ENCODE data around the gene SPEM1.

The SPEM1 gene

GRCh38 chr17:7440113-7440833 lies 20.1 kb downstream of the SPEM1 start:
- DNase-seq (ENCODE audit: low read depth in 2 of 2) = no peak

DNA sequence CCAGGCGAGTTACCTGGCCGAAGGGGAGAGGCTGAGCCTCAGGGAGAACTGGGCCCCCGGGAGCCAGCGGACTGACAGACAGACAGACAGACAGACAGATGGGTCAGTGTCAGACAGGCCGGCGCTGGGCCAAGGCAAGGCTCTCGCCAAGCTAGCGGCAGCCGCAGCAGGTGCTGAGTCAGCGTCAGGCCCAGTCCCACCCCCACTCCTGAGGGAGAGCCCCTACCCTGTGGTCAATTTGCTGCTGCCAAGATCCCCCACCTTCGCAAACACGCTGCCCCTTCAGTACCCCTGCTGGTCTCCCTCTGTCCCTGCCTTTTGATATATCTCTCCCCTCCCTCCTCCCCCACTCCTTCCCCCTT lies 20.7 kb downstream of the SPEM1 start:
- DNase-seq (ENCODE audit: low read depth in 2 of 2) = no peak

- DNase-seq (ENCODE audit: low read depth in 2 of 2) = no peak
Observed at GRCh38 chr17:7441266-7441665, 21.1 kb downstream of the SPEM1 start.

- DNase-seq (ENCODE audit: low read depth in 2 of 2) = no peak
Observed at GRCh38 chr17:7442142-7442541, 22.0 kb downstream of the SPEM1 start.

- DNase-seq (ENCODE audit: low read depth in 2 of 2) = no peak
Observed at GRCh38 chr17:7443499-7444485, 23.7 kb downstream of the SPEM1 start.

DNA sequence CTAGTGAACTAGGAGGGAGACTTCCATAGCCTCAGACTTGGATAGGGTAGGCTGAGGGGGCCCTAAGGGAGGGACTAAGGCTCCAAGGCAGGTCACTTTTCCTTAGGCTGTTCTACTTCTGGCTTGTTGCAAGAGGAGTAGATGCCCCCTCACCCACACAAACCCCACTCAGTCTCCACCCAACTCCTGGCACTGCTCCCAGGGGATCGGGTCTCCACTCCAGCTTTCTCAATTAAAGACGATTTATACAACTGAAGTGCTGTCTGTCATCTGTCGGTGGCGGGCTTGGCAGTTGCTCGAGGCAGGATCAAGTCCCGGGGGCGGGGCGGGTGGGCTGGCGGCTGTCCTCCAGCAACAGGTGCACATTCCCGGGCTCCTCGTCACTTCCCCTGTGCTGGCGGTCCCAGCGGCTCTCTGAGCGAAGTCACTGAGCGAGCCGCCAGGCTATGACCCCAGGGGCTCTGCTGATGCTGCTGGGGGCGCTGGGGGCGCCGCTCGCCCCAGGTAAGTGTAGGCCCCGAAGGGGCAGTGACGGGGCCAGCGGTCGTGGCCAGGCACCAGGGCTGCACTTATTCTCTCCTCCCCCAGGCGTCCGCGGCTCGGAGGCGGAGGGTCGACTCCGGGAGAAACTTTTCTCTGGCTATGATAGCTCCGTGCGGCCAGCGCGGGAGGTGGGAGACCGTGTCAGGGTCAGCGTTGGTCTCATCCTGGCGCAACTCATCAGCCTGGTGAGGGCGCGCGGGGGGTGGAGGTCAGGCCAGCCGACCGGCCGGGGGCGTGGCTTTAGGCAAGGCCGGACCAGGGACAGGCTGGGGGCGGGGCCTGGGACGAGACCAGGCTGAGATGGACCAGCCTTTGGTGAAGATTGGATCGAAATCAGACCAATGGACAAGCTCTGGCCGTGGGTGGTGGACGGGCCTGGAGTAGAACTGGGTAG lies 24.8 kb downstream of the SPEM1 start, which contains the start of gene CHRNB1:
Gene CHRNB1, plus strand, starts transcription at position 380 of the 937 bp plus-strand sequence. Its CDS starts 67 bp downstream, at position 447.
- DNase-seq (ENCODE audit: low read depth in 2 of 2) = no peak

GRCh38 chr17:7445619-7445968 lies 25.5 kb downstream of the SPEM1 start:
- no peak for DNase-seq (ENCODE audit: low read depth in 2 of 2)

DNA sequence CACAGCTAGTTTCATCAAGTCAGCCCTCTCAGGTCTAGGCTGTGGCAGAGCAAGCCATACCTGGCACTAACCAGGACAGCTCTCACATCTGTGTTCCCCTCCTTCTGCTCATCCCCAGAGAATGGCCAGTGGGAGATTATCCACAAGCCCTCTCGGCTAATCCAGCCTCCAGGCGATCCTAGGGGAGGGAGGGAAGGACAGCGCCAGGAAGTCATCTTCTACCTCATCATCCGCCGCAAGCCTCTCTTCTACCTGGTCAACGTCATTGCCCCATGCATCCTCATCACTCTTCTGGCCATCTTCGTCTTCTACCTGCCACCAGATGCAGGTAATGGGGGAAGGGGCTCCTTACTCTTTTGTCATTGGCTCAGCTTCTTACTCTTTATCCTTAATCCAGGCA lies 28.3 kb downstream of the SPEM1 start:
- DNase-seq (ENCODE audit: low read depth in 2 of 2) = no peak

DNA sequence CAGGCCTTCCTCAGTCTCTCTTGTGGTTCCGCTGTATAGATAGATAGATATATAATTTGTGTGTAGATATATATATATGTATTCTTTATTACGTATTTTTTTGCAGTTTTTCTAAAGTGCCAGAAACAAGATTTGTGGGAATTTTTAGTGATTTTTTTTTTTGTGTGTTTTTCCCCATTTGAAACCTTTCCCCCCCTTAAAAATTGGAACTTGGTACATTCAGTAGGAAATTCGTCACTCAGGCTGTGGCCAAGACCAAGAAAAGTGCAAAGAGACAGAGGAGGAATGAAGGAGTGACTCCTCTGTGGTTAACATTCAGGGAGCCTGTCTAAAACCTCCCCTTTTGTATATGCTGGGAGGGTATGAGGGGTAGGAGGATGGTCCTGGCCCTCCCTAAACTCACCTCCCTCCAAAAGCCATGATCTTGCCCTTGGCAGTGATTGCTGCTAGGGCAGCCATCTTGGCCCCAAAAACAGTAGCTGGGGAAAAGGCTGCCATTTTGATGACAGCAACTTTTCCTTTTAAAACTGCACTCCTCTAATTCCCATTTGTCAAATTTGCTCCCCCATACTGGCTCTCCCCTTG lies 39.9 kb downstream of the SPEM1 start:
- no peak for DNase-seq (ENCODE audit: low read depth in 2 of 2)

GRCh38 chr17:7460850-7461660 lies 40.9 kb downstream of the SPEM1 start:
- no peak for DNase-seq (ENCODE audit: low read depth in 2 of 2)

- no peak for DNase-seq (ENCODE audit: low read depth in 2 of 2)
Observed at GRCh38 chr17:7462474-7463371, 42.6 kb downstream of the SPEM1 start.

DNA sequence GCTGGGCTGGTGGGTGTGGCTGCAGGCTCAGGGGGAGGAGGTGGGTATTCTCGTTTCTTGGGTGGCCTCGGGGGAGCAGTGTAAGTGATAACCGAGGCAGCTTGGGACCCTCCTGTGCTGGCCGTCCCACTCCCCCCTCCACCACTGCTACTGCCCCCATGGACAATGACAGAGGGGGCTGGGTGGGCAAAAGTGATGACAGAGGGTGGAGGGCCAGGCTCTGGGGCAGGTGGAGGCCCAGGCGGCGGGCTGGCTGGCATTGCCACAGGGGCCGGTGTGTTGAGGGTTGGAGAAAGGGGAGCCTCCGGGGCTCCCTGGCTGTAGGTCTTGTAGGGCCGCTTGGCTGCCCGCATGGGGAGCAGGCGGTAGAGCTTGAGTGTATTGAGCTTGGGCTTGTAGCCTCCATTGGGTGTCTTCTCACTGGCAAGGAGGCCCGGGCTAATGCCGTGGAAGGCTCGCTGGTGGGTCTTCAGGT lies 43.3 kb downstream of the SPEM1 start:
- no peak for DNase-seq (ENCODE audit: low read depth in 2 of 2)

DNA sequence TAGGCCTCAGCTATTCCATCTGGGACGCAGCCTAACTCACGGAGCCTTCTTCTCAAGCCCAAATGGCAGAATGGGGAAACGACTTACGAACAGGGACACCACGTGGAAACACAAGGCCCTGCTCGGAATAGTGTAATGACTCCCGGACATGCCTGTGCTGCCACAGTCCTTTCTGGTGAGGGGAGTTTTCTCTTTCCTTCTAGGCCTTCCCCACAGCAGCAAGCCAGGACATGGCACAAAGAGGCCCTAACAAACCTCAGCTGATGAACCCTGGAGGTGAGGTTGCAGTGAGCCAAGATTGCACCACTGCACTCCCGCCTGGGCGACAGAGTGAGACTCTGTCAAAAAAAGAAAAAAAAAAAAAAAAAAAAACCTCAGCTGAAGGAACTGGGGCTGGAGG lies 44.0 kb downstream of the SPEM1 start:
- no peak for DNase-seq (ENCODE audit: low read depth in 2 of 2)

DNA sequence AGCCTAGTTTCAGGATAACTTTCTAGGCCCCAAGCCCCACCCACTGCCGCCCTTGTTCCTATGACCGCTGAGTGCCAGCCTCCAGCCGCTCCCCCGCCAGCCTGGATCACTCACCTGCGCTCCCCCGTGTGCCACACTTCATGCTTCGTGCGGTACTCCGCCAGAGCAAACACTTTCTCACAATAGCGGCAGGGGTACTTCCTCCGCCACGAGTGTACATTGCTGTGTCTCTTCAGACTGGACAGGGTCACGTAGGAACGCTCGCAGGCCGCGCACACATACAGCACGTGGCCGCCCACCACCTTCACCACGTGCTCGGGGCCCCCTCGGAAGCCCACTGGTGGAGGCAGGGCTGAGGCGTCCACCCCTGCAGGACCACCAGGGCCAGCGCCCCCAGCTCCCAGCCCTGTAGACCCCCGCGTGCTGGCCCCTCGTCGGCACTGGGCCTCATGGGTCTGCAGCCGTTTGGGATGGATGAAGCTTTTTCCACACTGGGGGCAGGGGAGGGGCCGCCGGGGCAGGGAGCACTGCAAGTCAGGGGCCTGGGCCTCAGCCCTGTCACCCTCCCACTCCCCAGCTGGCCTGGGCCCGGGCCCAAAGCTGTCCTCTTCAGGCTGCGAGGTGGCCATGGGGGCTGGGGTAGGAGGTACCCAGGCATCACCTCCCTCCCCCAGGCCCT lies 45.6 kb downstream of the SPEM1 start:
- DNase-seq (ENCODE audit: low read depth in 2 of 2) = no peak

GRCh38 chr17:7466318-7466638 lies 46.2 kb downstream of the SPEM1 start:
- DNase-seq (ENCODE audit: low read depth in 2 of 2) = no peak

DNA sequence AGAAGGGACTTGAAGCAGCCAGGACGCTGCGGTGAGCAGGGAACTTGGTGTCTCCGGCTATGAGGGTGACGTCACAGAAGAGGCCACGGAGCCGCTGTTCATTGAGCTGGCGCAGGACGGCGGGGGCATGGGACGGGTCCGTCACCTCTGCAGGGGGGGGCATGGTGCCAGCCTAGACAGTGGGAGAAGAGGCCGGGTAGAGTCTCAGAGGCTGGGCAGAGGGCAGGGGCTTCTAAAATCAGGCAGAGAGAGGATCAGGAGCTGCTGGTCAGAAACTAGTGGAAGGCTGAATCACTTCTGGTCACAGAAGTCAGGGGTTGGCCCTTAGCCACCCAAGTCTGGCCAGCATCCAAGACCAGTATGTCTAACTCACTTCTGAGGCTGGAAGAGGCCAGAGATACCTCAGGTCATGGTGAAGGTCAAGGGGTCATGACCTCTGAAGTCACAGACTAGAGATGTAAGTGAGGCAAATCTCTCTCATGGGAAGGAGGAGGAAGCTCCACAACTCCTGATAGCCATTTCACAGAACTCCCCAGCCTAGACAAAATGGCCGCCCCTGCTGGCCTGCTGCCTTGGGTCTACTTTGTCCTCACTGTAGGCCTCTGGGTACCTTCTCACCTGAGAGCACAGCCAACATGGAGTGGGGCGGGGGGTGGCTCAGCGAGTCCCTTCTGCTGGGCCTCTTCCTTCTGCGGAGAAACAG lies 46.7 kb downstream of the SPEM1 start:
- no peak for DNase-seq (ENCODE audit: low read depth in 2 of 2)

GRCh38 chr17:7467498-7467897 lies 47.4 kb downstream of the SPEM1 start:
- DNase-seq (ENCODE audit: low read depth in 2 of 2) = no peak

- no peak for DNase-seq (ENCODE audit: low read depth in 2 of 2)
Observed at GRCh38 chr17:7468290-7468689, 48.2 kb downstream of the SPEM1 start.

Measured in activated CD8-positive, alpha-beta memory T cell treated with anti-CD3 and anti-CD28 coated beads for 4 hours (primary cell).